AG09319 (cell line): ENCODE results near the gene TRIM44.

ENCODE experiments used
- DNase-seq: peaks from one replicate; pipeline ENCODE4 v3.0.0-alpha.2; 2010; ENCODE audit warnings: low read depth; ENCODE audit errors: extremely low read depth
- CTCF ChIP-seq: IDR thresholded peaks from 2 replicates; pipeline ENCODE4 v1.5.1; 2011; ENCODE audit warnings: low read depth, mild to moderate bottlenecking, inconsistent platforms, low read length, moderate library complexity

TRIM44 gene

GRCh38 chr11:35632301-35632700 lies 30.3 kb upstream of the TRIM44 start:
- no peak for DNase-seq
- TF ChIP-seq CTCF: no peak

- no peak for TF ChIP-seq CTCF
- DNase-seq: no peak
Observed at GRCh38 chr11:35633827-35634423, 28.6 kb upstream of the TRIM44 start.

DNA sequence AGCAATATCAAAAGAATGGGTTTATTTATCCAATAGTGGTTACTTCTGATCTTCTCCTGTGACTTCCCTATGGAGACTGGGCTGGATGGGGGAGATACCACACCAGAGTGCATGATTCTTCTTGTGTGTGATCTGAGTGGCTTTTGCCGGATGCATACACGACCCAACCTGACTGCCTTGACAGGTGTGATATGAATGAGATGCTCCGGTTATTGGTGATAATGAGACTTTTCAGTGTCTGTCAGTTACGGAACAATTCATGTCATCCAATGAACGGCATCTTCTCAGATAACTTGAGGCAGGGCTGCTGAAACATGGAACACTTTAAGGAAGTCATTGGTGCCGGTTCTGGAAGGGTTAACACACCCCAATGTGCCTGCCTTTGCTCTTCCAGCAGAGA lies 26.6 kb upstream of the TRIM44 start:
- DNase-seq: no peak
- no peak for TF ChIP-seq CTCF

DNA sequence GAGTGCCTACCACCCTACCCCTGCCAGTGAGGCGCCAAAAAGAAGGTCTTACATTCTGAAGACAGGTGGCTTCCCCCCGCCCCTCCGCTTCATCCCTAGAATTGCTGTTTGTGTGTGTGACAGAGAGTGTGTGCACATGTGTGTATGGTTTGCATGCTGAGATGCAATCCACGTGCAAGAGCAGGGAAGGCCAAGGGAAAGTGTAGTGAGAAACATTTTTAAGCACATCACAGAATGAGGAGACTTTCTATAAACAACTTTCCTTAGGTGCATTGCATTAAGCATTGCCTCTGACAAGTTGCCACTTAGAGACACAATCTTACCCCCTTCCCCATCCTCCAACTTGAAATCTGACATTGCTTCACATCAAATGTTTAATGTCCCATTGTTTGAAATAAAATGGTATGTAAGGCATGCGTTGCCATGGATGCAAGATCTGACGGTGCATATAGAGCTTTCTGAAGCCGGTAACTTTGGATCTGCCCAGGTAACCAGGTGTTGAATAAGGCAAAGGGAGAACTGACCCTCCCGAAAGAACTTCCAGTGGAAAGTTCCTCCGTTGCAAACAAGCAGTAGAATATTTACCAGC lies 22.9 kb upstream of the TRIM44 start:
- no peak for DNase-seq
- TF ChIP-seq CTCF: no peak

DNA sequence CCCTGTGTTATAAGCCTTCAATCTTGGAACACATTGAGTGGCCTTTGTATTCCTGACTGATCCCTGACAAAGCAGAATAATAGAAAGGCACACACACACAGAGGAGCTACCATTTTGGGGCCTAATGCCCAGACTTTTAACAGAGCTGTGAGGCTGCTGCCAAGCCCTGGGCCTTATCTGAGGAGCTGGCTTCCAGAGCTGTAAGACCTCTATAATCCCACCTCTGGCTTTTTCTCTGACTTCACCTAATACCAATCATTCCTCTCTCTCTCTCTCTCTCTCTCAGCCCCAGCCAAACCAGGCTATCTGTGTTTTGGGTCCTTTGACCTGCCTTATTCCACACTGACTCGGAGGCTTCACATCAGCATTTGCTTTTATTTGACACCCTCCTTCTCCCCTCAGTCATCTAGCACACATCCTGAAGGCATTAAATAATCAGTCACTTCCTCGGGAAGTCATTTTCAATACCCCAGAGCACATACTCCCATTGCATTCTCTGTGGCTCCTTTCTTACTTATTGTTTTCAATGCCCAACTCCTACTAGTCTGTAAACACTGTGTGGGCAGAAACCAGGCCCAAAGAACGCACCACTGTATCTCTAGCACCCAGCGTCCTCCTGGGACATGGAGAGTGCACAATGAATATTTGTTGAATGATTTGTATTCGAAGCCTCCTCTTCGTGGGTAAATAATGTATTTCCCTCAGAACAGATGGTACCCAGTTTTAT lies 21.2 kb upstream of the TRIM44 start:
- DNase-seq: no peak
- TF ChIP-seq CTCF: no peak

- no peak for TF ChIP-seq CTCF
Observed at GRCh38 chr11:35641964-35642363, 20.6 kb upstream of the TRIM44 start.

GRCh38 chr11:35647421-35648093 lies 15.0 kb upstream of the TRIM44 start:
- no peak for TF ChIP-seq CTCF
- DNase-seq: no peak

More at GRCh38 chr11:35641964-35642363, 20.6 kb upstream of the TRIM44 start:
- no peak for DNase-seq
